ENCODE results near the gene ABHD17B.

Gene ABHD17B

GRCh38 chr9:71878327-71879274, 32.4 kb downstream of the ABHD17B start:
- DNase-seq (ENCODE audit: low spot score) = no peak

DNA sequence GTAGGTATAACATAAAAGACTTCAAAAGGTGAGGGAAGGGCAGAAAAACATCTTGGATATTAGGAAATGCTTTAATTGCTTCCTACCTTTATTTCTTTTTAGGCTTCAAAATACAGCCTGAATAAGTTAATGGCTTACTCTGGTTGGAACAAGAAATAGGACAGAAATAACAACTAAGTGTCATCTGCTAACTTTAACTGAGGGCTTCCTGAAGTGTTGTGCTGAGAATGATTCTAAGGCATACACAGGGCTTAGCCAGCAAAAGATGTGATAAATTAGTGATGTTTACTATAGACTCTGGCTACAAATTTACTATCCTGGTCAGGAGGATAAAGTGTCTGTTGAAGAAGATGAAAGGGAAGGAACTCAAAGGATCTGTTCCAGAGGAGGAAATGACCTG, 34.2 kb downstream of the ABHD17B start:
- DNase-seq (ENCODE audit: low spot score) = no peak

DNA sequence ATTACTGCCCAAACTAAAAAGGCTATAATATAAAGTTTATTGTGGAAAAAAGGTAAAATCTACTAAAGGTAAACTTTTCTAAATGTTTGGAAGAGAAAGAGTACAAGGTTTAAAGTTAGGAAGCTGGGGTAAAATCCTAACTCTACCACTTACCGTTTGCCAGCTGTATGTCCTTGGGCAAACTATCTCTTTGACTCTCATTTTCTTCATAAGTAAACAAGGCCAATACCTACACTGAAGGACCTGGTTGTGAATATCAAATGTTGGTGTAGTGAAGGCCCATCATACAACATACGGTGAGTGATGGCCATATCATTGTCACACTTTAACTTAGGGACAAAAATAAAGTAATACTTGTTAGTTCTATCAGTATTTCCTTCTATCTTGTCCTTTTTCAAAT, 34.9 kb downstream of the ABHD17B start:
- DNase-seq (ENCODE audit: low spot score) = no peak

DNA sequence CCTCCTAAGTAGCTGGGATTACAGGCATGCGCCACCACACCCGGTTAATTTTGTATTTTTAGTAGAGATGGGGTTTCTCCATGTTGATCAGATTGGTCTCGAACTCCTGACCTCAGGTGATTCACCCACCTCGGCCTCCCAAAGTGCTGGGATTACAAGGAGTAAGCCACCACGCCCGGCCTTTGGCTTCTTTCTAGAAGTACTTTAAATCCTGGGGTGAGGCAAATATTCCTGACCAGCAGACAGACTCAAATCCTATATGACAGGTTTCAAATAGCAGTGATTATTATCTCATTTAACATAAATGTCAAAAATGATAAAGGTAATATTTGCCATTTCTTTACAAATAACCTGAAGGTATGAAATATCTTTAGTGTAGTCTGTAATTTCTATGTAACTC, 35.6 kb downstream of the ABHD17B start:
- DNase-seq (ENCODE audit: low spot score) = no peak

DNA sequence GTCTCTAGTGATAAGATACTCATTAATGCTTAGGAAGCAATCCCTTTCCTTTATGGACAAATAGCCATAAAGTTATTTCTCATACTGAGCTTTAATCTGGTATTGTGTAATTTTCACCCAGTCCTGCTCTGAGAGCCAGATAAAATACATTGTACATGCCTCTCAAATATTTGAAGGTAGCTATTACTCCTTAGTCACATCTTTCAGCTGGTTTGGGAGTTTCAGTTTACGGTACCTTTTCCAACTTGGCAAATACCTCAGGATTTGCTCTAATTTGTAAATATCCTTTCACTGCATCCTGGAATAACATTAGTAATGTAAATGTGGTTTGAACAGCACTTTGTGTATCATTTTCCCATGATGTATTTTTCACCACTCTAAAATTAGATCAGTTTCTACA, 47.4 kb downstream of the ABHD17B start:
- DNase-seq (ENCODE audit: low spot score) = no peak

DNA sequence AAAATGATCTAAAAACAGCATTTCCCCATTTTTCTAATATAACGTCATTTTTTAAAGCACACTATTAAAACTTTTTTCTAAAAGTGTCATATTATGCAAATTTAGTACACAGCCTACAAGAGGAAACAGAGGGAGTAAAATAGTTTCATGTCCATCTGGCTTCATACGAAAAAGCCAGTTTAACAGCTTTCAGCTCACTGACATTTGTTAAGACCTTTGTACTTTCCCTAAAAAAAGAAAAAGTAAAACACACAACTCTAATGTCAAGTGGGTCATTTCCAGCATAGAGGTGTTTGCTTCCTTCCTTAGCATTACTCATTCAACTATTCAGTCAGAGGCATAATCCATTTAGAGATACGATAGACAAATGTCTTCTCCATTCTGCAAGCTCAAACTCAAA, 49.4 kb downstream of the ABHD17B start:
- no peak for DNase-seq (ENCODE audit: low spot score)

DNA sequence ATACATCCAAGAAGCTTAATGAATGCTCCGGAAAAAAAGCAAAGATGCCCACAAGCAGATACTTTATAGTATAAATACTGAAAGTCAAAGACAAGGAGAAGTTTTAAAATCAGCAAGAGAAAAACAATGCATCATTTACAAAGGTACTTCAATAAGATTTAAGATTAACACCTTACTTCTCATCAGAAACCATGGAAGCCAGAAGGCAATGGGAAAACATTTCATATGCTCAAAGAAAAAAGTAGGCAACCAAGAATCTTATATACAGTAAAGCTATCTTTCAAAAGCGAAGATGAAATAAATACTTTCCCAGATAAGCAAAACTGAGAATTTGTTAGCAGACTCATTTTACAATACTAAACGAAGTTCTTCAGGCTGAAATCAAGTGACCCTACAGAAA, 51.1 kb downstream of the ABHD17B start:
- DNase-seq (ENCODE audit: low spot score) = no peak

- no peak for DNase-seq (ENCODE audit: low spot score)
Observed at GRCh38 chr9:71858812-71859211, 52.2 kb downstream of the ABHD17B start.

DNA sequence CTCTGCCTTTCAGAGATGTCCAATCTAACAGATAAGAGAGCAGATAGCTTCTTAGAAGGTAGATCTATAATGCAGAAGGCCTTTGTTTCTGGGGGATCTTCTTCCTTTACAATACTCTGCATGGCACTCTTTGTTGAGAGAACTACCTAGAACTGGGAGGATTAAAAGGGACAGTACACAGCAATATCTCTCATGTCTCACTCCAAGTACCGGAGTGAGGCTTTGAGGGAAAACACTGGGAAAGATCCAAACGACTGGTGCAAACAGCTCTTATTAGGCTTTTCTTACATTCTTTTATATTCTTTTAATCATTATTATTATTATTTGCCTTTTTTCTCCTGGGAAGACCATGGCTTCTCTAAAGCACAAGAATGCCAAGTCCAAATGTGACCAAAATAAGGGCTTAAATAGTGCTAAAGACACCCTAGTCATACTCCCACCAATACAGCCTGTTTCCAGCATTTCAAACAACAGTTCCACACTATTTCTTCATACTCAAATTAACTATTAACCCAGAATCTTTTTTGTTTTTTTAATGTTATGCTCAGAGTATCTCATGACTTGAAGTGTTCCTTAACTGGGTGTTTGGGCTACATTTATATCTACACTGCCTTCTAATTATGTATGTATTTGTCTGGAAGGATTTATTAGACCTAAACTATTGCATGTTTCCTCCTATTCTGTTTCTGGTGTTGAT, 52.7 kb downstream of the ABHD17B start:
- no peak for DNase-seq (ENCODE audit: low spot score)

DNA sequence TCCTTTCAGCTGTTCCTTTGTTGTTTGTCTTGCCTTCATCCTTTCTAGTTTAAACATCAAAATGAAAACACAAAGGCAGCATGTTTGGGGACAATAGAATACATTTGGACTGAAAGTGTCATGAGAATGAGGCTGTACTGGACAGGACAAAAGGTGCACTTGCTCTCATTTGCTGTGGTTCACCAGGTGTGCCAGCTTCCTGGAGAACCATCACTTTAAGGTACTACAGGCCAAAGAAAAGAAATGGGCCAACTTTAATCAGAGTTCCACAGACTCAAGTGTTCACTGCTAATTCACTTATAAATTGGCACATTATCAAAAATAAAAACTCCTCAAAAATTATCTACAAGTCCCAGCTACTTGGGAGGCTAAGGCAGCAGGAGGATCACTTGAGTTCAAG, 53.8 kb downstream of the ABHD17B start:
- no peak for DNase-seq (ENCODE audit: low spot score)

DNA sequence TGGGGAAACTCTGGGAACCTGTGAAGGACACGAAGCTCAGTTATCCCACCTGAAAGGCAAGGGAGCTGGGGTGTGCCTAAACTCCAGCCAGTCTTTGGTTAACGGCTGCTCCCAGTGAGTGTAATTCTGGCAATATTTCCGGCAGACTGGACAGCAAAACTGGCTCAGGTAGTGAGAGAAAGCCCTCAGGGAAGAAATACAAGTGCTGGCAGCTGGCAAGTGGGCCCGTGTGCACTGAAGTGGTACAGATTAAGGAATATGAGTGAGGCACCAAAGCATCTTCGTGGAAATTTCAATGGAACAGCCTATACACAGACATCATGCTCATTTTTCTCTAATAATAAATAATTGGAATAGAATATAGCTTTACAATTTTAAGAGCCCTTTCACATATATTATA, 56.2 kb downstream of the ABHD17B start:
- no peak for DNase-seq (ENCODE audit: low spot score)

DNA sequence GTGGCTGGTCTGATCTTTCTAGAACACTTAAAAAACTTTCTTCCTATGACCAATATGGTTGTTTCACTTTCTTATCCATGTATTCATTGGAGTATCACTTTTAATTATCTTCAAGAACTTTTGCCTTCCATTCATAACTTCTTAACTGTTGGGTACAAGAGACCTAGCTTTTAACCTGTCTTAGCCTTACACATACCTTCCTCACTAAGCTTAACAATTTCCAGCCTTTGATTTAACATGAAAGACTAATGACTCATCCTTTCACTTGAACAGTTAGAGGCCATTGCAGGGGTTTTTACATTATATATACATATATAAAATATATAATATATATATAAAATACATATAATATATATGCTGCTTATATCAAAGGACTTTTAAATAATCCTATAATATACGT, 57.9 kb downstream of the ABHD17B start:
- DNase-seq (ENCODE audit: low spot score) = no peak

- DNase-seq (ENCODE audit: low spot score) = no peak
Observed at GRCh38 chr9:71850996-71851395, 60.0 kb downstream of the ABHD17B start.

GRCh38 chr9:71847892-71848291, 63.1 kb downstream of the ABHD17B start:
- DNase-seq (ENCODE audit: low spot score) = no peak

DNA sequence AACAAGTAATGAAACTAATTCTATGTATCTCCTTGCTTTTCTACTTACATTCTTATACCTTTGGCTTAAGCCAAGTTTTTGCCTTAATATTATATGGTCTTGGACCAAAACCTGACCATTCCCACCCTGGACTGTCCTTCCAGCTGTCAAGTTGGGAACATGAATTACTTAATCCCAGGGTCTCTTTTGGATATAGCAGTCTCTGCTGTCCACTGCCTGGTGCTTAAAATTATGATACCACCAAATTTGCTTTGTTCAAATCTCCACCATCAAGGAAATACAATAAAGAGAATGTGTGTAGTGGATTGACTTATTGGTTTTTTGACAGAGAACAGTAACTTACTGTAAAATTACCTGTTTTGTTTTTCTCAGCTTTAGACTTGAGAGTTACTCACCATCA, 66.2 kb downstream of the ABHD17B start:
- no peak for DNase-seq (ENCODE audit: low spot score)

- no peak for DNase-seq (ENCODE audit: low spot score)
Observed at GRCh38 chr9:71839668-71840067, 71.3 kb downstream of the ABHD17B start.

- no peak for DNase-seq (ENCODE audit: low spot score)
Observed at GRCh38 chr9:71835596-71835995, 75.4 kb downstream of the ABHD17B start.

DNA sequence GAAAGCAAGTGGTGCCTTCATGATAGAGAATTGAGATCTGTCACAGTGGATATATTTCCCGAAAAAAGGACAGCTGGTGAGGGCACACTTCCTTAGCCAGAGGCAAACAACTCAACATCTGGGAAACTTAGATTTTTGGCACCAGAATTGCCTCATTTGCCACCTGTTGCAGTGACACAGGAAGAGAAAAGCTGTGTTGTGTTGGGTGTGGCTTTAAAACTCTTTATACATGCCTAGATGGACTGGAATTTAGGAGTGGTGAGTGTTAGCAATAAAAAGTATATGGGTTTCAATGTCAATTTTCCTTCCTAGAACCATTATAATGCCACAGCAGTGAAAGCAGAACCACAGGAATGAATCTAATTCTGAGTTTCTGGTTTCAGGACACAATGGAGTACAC, 80.1 kb downstream of the ABHD17B start:
- no peak for DNase-seq (ENCODE audit: low spot score)

GRCh38 chr9:71830153-71830552, 80.8 kb downstream of the ABHD17B start:
- no peak for DNase-seq (ENCODE audit: low spot score)

- DNase-seq (ENCODE audit: low spot score) = no peak
Observed at GRCh38 chr9:71826279-71826678, 84.7 kb downstream of the ABHD17B start.

DNA sequence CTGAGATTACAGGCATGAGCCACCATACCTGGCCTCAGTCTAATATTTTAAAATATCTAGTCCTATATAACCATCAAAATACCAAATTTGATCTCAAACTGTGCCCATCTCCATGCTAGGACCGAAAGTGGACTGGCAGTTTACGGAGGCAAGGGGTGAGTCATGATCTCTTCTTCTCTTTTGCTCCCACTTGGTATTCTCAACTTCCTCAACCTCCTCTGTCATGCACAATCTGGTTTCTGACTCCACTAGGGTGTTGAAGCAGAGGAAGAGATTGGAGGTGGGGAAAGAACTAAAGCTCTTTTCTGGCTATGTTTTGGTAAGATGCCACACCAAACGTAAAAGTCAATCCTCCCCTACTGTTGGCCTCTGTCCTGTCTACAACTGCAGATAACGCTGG, 86.7 kb downstream of the ABHD17B start:
- no peak for DNase-seq (ENCODE audit: low spot score)

DNA sequence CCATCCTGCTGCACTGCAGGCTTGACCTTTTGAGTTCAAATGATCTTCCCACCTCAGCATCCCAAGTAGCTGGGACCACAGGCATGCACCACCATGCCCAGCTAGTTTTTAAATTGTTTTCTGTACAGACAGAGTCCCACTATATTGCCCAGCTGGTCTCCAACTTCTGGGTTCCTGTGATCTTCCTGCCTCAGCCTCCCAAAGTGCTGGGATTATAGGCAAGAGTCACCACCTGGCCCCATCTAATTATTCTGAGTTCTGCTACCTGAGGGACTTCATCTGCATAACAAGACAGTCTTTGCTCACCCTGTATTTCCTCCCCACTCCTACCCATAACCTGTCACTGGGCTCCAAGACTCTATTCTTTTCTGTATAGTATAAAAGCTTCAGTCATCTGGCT, 88.1 kb downstream of the ABHD17B start:
- DNase-seq (ENCODE audit: low spot score) = no peak

DNA sequence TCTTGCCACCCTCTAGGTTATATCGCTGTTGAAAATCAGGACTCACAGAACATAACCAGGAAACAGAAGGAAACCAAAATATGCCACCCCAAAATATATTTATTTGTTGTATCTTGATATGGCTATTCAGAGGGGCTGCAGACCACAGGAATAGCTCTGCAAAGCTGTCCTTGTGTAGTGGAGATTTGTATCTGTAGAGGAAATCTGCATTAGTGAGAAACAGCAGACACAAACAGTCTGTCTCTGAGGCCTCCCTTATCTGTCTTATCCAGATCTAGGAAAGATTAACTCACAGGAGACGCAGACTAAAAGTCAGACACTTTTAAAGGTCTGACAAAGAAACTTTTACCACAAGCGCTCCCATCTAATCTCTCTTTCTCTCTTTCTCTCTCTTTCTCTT, 88.5 kb downstream of the ABHD17B start:
- DNase-seq (ENCODE audit: low spot score) = peak; percentile 64

Data from SK-N-DZ (cell line).